Loucy (cell line): ENCODE results near the gene ADAMTS14.
"Not testable (repeated sequence)": the region's sequence is repeated elsewhere in the genome, so short reads cannot be mapped to it uniquely, and the experiment has no call there.

Experiments used
- EZH2phosphoT487 ChIP-seq: fragments of 200-600 bp; IDR thresholded peaks from 2 replicates; pipeline ENCODE4 v1.6.1; 2018; ENCODE audit warnings: antibody characterized with exemption, mild to moderate bottlenecking, moderate library complexity, borderline replicate concordance
- TF ChIP-seq, protein P1 (sequence below): fragments of 200-600 bp; sonication (generic); conservative IDR thresholded peaks from 2 replicates; pipeline ENCODE4 v1.5.1; 2014; ENCODE audit warnings: mild to moderate bottlenecking, antibody characterized with exemption, low read length

DNA sequence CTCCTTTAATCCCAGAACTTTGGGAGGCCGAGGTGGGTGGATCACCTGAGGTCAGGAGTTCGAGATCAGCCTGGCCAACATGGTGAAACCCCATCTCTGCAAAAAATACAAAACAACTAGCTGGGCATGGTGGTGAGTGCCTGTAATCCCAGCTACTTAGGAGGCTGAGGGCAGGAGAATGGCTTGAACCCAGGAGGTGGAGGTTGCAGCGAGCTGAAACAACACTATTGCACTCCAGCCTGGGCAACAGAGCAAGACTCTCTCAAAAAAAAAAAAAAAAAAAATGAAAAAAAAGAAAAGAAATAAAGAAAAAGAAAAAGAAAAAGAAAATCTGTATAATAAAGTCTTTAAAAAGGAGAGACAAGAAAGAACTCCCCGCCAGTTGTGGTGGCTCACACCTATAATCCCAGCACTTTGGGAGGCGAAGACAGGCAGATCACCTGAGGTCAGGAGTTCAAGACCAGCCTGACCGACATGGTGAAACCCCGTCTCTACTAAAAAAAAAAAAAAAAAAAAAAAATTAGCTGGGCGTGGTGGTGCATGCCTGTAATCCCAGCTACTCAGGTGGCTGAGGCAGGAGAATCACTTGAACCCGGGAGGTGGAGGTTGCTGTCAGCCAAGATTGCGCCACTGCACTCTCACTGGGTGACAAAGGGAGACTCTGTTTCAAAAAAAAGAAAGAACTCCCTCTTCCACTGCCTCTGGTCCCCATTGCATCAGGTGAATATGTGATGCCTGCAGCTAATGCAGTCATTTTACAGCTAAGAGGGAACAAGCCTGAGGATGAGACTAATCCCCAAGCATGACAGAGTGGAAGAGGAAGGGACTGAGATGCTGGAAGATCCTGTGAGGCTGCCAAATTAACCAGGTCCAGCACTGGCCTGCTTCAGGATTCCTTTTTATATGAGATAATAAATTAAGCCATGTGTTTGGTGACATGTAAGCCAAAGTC, 8.6 kb upstream of the ADAMTS14 start:
- TF ChIP-seq, protein P1, sequence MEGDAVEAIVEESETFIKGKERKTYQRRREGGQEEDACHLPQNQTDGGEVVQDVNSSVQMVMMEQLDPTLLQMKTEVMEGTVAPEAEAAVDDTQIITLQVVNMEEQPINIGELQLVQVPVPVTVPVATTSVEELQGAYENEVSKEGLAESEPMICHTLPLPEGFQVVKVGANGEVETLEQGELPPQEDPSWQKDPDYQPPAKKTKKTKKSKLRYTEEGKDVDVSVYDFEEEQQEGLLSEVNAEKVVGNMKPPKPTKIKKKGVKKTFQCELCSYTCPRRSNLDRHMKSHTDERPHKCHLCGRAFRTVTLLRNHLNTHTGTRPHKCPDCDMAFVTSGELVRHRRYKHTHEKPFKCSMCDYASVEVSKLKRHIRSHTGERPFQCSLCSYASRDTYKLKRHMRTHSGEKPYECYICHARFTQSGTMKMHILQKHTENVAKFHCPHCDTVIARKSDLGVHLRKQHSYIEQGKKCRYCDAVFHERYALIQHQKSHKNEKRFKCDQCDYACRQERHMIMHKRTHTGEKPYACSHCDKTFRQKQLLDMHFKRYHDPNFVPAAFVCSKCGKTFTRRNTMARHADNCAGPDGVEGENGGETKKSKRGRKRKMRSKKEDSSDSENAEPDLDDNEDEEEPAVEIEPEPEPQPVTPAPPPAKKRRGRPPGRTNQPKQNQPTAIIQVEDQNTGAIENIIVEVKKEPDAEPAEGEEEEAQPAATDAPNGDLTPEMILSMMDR = not testable (repeated sequence)
- TF ChIP-seq EZH2phosphoT487 = not testable (repeated sequence)
